GM12874 (cell line): ENCODE data around the gene FAIM2.

Source experiments
- CTCF ChIP-seq: IDR thresholded peaks from 2 replicates; pipeline ENCODE4 v1.5.1; 2011; ENCODE audit warnings: low read depth, mild to moderate bottlenecking, control low read depth, low read length, moderate library complexity; ENCODE audit not compliant: insufficient read depth

The FAIM2 gene

GRCh38 chr12:49936925-49937324 is 33.2 kb upstream of the FAIM2 start:
- TF ChIP-seq CTCF = no peak

GRCh38 chr12:49934505-49934904 is 30.8 kb upstream of the FAIM2 start:
- TF ChIP-seq CTCF = no peak

GRCh38 chr12:49933796-49934195 is 30.1 kb upstream of the FAIM2 start:
- no peak for TF ChIP-seq CTCF

- TF ChIP-seq CTCF = no peak
Observed at GRCh38 chr12:49932533-49933130, 28.9 kb upstream of the FAIM2 start.

- no peak for TF ChIP-seq CTCF
Observed at GRCh38 chr12:49932023-49932422, 28.3 kb upstream of the FAIM2 start.

GRCh38 chr12:49930515-49931288 is 27.0 kb upstream of the FAIM2 start:
- TF ChIP-seq CTCF = no peak

GRCh38 chr12:49929581-49929980 is 25.9 kb upstream of the FAIM2 start:
- no peak for TF ChIP-seq CTCF
